ENCODE measurements around the gene AGR2.
"Not testable (repeated sequence)": the region's sequence is repeated elsewhere in the genome, so short reads cannot be mapped to it uniquely, and the experiment has no call there.

AGR2 gene

DNA sequence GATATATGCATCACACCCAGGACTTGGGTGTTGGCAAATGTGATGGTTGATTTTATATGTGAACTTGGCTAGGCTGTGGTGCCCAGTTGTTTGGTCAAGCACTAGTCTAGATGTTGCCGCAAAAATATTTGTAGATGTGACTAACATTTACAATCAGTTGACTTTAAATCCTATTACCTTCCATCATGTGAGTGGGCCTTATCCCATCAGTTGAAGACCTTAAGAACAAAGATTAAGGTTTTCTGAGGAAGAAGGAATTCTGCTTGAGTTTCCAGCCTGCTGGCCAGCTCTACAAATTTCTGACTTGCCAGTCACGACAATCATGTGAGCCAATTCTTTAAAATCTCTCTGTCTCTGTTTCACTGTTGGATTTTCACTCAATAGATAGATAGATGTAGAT, 30.9 kb downstream of the AGR2 start:
- no peak for DNase-seq (ENCODE audit: low spot score)

DNA sequence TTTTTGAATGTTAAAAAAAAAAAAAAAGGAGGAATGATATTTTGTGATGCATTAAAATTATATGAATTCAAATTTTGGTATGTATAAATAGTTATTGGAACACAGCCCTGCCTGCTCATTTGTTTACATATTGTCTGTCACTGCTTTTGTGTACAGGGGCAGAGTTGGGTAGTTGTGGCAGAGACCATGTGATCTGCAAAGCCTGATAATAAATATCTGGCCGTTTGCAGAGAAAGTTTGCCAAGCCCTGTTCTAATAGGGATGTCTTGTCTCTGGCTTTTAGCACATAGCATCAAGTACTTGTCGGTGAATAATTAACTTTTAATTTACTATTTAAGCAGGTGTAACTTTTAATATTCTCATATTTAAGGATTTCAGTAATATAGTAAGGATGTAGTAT, 31.5 kb downstream of the AGR2 start:
- DNase-seq (ENCODE audit: low spot score), result no peak

DNA sequence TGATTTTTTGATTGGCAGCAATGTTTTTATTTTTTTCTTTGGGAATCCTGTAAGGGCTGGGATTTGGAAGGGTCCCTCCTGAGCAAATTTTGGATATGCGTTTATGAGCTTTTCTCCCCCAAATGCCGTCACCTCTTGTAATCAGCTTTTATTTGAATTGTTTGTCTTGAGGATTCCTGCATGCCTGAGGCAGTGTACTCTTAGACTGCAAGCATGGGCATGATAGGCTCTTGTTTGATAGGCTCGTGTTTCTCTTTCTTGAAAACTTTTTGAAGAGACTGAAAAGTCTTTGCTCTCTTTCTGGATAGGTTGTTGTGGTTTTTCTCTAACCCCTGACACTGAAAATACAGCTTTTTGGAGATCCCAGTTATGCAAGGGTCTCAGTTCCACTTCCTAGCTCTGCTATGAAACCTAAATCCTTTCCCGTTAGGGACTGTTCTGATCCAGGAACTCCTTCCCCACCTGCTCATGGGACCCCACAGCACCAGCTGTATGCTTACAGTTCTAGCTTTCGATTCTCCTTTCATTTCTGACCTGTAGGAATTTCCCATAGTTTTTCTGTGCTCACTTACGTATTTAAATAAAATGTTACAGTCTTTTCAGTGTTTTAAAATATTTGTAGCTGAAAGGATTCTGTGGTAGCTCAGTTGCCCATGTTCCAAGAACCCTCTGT, 34.0 kb downstream of the AGR2 start:
- no peak for DNase-seq (ENCODE audit: low spot score)

DNA sequence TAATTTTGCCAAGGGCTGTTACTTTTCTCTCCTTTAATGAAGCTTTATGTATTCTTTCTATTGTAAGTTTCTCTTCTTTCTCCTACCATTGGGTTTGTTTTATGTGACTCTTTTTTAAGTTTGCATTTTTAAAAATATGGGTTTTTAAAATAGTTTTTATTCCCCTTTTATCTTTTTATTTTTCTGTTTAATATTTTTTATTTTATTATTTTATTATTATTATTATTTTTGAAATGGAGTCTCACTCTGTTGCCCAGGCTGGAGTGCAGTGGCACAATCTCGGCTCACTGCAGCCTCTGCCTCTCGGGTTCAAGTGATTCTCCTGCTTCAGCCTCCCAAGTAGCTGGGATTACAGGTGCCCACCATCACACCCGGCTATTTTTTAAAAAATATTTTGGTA, 34.8 kb downstream of the AGR2 start:
- DNase-seq (ENCODE audit: low spot score), result not testable (repeated sequence)

DNA sequence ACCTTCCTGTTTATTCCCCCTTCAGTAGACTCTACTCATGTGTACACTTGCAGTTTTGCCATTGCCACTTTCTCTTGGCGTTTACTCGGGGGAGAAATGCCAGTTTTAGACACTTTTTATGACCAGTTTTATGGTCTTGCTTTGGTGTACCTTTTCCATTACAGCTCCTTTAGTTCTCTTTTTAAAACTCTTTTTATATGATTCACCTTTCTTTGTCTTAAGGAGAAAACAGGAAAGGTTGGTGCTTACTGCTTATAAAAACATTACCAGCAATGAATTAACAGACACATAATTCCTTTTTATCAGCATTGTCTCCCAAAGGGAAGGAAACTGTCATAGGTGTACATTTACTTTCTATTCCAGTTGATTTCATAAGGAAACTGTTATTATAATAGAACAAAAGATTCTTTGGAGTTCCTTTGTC, 39.4 kb downstream of the AGR2 start:
- no peak for DNase-seq (ENCODE audit: low spot score)

DNA sequence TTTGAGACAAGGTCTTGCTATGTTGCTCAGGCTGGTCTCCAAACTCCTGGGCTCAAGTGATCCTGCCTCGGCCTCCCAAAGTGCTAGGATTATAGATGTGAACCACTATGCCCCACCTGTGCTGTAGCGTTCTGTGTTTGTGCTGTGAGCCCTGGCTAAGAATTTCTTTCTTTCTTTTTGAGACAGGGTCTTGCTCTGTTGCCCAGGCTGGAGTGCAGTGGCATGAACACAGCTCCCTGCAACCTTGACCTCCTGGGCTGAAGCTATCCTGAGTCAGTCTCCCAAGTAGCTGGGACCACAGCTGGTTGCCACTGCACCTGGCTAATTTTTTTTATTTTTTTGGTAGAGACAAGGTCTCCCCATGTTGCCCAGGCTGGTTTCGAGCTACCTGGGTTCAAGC, 39.9 kb downstream of the AGR2 start:
- no peak for DNase-seq (ENCODE audit: low spot score)

DNA sequence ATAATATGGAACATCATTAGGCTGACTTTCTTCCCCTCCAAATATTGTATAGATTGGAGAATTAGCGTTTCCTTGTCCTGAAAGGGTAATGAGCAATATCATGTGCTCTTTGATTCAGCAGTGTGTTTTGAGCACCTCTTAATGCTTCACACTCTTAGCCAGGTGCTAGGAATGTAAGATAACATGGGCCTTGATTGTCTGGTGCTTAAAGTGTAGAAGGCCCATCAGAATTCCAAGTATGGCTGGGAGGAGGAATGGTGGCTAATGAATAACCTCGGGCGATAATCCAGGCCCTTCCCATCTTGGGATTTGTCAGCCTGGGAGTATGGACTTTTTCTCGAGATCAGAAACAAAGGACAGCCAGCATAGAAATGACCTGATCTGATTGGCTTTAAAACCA, 42.6 kb downstream of the AGR2 start:
- DNase-seq (ENCODE audit: low spot score), result no peak

DNA sequence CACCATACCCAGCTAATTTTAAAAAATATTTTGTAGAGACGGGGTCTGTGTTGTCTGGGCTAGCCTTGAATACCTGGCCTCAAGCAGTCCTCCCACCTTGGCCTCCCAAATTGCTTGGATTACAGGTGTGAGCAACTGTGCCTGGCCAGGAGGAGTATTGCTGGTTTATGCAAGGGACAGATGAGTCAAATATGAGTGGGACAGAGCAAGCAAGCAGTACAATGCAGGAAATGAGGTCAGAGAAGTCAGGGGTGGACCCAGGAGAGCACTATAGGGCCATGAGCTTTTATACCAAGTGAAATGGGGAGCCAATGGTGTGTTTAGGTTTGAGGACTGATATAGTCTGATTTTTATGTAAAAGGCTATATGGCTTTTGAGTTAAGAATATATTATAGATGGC, 45.0 kb downstream of the AGR2 start:
- no peak for DNase-seq (ENCODE audit: low spot score)

DNA sequence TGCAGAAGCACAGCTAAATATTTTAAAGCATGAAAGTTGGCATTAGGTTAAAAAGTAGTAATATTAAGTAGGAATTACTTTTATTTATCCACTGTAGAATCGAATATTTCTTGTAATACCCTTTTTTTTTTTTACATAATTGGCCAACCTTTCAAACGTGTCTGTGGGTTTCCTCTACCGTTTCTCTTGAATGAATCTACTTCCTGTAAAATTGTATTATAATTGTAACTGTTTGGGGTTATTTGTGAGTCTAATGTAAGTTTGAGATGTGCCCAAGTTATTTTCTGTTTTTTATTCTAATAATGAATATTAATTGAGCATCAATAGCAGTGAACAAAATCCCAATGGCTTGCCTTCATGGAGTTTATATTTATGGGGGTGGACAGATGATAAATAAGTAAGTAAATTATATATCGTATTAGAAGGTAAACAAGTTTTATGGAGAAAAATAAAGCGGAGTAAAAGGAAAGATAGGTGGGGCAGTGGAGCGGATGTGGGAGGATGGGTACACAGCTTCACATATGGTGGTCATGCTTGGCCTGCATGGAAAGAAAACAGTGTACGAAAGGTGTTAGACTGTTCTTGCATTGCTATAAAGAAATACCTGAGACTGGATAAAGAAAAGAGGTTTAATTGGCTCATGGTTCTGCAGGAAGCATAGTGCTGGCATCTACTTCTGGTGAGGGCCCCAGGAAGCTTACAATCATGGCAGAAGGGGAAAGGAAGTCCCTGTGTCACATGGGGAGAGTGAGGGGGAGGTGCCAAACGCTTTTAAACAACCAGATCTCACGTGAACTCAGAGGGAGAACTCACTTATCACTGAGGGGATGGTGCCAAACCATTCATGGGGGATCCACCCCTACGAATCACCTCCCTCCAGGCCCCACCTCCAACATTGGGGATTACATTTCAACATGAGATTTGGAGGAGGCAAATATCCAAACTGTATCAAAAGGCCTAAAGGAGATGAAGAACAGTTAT, 45.9 kb downstream of the AGR2 start:
- no peak for DNase-seq (ENCODE audit: low spot score)

DNA sequence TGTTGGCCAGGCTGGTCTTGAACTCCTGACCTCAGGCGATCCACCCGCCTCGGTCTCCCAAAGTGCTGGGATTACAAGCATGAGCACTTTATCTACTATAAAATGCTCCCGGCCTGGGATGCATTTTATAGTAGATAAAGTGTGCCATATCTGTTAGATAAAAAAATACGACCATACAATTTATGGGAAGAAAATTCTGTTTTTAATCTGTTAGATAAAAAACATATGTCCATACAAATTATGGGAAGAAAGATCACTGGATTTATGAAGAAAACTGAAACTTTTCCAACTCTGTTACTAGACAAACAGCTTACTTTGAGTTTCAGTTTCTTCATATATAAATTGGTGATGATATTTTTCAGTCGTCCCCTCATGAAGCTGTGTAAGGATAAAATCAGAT, 46.8 kb downstream of the AGR2 start:
- DNase-seq (ENCODE audit: low spot score), result no peak

DNA sequence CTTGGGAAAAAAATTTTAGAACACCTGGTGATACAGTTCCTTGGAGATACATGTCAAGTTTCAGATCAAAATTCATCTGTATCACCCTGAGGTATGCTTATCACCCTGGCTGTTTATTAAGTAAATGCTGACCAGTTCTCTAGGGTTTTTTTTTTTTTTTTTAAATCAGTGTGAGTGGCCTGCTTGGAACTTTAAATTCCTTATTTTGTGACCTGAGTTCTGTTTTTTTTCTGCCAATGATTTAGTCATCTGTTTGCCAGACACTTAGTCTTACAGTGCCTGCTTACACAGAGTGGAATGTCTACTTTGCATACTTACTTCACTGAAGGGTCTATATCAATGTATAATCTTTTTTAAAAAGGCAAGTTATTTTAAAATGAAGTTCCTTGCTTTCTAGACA, 49.4 kb downstream of the AGR2 start:
- no peak for DNase-seq (ENCODE audit: low spot score)

DNA sequence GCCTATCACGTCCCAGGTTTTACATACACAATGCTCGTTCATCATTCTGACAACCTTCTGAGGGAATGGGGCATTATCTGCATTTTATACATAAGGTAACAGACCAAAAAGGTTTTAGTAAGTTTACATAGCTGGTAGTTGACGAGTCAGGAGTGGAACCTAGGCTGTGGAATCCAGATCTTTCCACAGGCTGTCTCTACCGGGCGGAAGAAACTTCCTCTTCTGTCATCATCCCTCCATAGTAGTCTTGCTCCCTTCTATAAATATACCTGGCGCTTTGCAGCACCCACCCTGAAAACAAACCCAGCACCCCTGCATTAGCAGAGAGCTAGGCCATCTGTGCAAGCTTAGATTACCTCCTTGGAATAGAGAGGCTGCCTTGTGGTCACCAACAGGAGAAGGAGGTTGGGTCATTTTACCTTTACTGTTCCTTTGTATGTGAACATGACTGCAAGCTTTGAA, 49.9 kb downstream of the AGR2 start:
- no peak for DNase-seq (ENCODE audit: low spot score)

DNA sequence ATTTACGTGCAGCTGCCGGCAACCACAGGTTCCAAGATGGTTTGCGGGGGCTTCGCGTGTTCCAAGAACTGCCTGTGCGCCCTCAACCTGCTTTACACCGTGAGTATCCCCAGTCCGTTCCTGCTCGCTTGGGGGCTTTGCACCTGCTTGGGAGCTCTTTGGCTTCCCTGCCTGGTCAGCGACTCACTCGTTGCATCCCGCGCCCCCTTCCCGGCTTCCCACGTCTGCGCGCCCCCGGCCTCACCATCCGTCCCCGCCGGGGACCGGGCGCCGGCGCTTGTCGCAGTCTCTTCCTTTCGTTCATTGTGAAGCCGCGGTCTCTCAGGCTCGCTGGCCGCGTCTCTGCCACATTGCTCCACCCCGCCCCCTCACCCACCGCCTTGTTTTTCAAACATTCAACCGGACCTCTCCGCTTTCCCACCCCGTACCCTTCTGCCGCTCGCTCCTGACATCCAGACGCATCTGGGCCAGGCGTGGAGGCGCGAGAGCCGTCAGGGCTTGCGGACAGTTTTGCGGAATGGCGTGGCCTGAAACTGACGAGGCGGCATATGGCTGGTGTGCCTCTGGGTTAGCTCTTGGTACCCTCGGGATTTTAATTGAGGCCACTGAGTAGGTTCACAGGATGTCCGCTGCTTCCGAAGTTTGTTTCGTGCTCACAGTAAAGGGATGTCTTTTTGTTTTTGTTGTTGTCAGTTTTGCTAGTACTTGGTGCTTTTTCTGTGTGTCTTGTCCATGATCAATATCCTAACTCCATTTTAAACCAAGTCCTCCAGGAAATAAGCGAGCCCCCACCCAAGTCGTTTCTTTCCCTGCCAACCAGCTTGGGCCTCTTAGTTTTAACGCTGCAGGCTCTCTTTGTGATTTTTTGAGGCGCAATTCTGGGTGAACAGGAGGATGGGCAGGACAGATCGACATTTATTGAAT, 50.6 kb downstream of the AGR2 start:
- DNase-seq (ENCODE audit: low spot score), result no peak

DNA sequence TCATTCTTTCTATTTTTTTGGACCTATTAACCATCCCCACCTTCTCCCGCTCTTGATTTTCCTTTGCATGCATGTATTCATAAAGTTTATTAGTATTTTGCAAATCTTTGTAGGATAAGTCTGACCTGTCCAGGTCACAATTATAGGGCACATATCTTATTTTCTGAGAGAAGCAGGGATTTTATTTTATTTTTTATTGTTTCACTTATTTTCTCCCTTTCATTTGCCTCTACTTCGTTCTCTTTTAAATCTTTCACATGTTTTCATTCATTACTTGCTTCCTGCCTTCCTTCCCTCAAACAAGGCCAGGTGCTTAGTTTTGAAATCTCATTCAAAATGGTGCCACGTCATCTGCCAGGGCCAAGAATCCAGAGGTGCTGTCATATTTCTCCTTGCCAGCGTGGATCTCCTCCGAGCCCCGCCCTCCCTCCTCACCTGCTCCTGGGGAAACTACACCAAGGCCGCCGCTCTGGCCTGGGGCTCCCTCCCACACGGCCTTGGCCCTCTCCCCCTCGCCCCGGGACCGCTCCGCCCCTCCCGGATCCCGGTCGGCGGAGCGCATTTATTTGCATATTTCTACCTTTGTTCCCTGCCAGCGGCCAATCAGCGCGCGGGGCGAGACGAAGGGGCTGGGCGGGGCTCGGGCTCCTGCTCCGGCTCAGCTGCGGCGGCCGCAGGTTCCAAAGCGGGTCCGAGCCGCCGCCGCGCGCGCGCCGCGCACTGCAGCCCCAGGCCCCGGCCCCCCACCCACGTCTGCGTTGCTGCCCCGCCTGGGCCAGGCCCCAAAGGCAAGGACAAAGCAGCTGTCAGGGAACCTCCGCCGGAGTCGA, 51.5 kb downstream of the AGR2 start, which contains the start of gene TSPAN13:
Gene TSPAN13 (plus strand): TSS at position 654 of the 830 bp plus-strand sequence. CDS start 213 bp downstream, outside the sequence.
- DNase-seq (ENCODE audit: low spot score), result peak; percentile 75

DNA sequence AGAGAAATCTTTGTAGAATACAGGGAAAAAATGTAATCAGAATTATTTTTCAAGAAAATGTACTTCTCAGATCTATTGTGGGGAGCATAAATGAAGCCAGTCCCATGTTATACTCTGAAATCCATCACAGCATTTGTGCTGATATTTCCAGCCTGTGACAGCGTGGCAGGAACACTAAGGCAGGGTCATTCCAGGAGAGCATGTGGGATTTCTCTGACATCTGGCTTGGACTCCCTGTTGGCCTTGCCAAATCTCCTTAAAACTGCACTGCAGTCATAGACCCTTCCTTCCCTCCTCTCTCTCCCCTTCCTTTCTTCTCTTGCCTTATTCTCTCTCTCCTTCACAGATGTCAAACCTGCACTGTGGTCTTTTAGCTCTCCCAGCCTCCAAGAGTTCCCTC, 57.7 kb downstream of the AGR2 start:
- DNase-seq (ENCODE audit: low spot score), result no peak

DNA sequence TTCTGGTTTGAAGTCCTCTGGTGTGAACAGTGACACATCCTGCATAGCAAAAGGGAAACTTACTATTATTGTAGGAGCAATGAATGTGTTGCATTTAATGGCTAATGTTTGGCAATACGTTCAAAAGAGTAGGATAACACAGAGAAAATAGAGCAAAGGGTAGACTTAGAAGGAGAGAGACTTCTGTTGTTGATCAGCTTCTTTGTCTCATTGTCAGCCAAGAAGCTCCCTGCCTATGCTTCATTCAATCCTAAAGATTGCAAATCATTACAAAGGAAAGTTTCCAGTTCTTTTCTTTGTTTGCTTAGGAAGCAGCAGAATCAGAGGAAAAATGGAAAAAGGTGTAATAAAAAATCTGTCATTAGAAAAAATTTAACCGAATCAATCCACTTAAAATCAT, 59.2 kb downstream of the AGR2 start:
- DNase-seq (ENCODE audit: low spot score), result no peak

DNA sequence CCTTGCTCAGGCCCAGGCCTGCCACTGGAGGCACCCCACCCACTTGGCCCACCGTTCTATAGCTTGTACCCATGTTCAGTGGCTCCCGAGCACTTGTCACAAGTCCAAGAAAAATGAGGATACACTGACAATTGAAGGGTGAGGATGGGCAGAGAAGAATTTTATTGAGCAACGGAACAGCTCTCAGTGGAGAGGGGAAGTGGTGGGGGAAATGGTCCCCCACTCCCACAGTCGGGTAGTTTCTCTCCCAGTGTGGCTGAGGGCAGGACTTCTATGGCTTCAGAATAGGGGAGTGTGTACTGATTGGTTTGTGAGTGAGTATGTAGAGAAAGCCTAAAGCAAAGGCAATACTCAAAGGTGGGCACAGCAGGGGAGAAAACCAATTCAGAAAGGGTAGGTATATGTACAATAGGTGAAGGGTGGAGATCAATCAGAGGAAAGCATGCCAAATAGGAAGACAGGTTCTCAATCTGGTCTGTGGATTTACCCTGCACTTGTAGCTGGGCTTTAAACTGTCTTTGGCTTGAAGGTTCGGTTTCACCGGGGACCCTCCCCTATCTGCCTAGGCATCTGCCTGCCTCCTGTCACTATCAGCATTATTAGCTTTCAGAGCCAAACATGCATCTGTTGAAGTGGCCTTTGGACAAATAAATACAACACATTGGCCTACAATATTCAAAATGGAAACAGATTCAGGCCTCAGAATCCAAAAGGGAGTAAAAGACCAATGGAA, 60.1 kb downstream of the AGR2 start:
- no peak for DNase-seq (ENCODE audit: low spot score)

DNA sequence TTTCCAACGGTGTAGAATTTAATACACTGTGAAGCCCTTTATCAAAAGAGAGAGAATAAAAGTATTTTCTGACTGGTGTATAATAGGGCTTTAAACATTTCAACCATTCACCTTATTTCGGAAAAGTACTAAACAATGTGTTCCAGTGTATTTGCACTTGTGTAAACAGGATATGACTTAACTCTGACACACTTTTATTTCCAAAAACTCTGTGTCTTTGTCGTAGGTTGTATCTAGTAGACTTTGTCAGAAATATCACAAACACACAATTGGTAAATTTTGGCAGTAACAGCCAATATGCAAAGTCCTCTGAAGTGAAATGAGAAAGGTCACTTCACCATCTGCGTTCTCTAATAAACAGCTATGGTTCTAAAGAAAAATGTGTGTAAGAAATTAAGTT, 61.6 kb downstream of the AGR2 start:
- no peak for DNase-seq (ENCODE audit: low spot score)

DNA sequence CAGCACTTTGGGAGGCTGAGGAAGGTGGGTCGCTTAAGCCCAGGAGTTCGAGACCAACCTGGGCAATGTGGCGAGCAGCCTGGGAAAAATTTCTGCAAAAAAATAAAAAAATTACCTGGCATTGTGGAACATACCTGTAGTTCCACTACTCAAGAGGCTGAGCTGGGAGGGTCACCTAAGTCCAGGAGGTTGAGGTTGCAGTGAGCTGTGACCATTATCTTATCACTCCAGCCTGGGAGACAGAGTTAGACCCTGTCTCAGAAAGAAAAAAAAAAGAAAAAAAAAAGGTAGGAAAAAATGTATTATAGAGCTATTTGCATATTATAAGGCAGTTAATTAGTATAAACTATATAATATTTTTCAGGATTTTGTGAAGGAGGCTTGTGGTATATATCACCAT, 62.3 kb downstream of the AGR2 start:
- no peak for DNase-seq (ENCODE audit: low spot score)
